Measurements from ENCODE around the gene TJP1.
"Not testable (repeated sequence)": the region's sequence is repeated elsewhere in the genome, so short reads cannot be mapped to it uniquely, and the experiment has no call there.

TJP1 gene

DNA sequence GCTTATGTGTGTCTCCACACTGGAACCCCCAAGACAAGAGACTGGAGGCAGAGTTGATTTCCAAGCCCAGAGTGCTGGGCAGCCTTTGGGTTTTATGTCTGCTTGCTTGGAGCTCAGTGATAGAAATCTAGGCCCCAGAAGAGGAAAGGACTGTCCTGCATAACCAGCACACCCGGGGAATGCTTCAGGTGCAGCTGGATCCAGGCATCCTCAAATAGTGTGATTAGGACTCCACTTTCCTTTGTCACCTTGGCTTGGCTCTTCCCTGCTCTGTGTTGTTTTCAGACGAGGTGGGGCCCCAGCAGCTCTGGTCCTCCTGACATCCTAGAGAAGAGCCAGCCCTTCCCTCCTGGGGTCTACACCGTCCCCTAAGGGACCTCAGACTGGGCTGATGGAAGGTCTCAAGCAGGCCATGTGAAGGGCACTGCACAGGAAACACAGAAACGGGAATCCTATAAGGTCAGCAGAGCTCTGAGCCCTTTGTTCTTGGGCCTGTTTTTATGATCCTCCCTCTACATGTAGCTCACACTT, 143.7 kb downstream of the TJP1 start:
- TF ChIP-seq, protein P1, sequence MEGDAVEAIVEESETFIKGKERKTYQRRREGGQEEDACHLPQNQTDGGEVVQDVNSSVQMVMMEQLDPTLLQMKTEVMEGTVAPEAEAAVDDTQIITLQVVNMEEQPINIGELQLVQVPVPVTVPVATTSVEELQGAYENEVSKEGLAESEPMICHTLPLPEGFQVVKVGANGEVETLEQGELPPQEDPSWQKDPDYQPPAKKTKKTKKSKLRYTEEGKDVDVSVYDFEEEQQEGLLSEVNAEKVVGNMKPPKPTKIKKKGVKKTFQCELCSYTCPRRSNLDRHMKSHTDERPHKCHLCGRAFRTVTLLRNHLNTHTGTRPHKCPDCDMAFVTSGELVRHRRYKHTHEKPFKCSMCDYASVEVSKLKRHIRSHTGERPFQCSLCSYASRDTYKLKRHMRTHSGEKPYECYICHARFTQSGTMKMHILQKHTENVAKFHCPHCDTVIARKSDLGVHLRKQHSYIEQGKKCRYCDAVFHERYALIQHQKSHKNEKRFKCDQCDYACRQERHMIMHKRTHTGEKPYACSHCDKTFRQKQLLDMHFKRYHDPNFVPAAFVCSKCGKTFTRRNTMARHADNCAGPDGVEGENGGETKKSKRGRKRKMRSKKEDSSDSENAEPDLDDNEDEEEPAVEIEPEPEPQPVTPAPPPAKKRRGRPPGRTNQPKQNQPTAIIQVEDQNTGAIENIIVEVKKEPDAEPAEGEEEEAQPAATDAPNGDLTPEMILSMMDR (IDR thresholded peaks at IDR 0.05; ENCODE audit: low read depth, low read length) = no peak
- no peak for DNase-seq (ENCODE audit: extremely low read depth, low read depth)

DNA sequence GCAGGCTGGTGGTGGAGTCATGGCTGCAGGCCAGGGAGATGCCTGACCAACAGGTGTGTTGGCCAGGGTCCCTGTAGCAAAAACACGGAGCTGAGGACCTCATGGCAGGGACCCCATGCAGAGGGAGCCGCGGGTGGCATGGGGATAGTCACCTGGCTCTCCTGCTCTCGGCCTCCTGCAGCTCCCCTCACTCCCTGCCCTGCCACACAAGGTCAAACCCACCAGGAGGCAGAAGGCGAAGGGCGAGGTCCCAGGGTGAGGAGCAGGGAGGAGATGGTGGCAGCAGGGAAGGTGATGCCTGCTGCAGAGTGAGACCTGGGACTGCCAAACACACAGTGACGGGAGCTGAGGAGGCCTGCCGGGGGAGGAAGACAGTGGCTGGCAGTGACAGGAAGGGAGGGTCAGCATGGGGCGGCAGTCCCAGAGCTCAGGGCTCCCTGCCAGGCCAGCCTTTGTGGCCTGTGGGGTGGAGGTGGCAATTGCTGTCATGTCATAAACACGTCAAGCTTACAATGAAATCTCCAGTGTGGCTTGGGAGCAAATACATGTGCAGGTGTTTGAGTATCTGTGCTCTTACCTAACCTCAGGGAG, 144.3 kb downstream of the TJP1 start:
- DNase-seq (ENCODE audit: extremely low read depth, low read depth) = no peak
- TF ChIP-seq, protein P1 (IDR thresholded peaks at IDR 0.05; ENCODE audit: low read depth, low read length) = no peak

DNA sequence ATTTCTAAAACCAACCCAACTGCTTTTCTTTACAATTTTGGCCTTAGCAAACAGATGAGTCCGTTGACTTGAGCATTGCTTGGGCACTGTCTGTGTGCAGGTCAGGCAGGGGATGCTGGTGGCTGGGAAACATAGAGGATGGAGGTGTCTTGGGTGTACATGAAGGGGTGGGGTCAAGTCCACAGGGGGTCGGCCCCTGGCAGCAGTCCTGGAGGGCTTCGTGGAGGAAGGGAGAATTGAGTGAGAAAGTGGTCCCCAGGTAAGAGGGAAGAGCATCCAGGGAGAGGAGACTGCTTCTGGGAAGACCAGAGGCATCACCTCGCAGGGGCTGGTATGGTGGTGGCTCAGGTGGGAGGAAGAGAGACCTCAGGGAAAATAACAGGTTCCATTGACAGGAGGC, 144.8 kb downstream of the TJP1 start:
- TF ChIP-seq, protein P1 (IDR thresholded peaks at IDR 0.05; ENCODE audit: low read depth, low read length) = no peak
- no peak for DNase-seq (ENCODE audit: extremely low read depth, low read depth)

DNA sequence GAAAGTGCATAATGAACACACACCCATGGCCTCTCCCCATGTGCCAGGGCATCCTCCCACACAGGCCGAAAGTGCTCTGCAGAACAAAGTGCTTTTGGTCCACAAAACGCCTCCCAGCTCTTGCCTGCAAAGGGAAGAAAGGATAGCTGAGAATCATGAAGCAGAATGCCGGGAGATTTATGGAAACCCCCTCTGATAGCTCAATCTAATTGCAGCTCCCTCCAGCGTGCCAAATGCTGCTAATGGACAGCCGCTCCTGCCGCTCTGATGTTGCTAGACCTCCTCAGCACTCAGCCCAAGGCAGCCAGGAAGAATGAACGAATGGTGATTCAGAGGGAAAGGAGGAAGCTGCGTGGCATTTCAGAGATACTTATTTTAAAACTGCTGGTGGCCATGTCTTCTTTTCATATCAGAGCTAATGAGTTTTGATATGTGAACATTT, 145.3 kb downstream of the TJP1 start:
- TF ChIP-seq, protein P1 (IDR thresholded peaks at IDR 0.05; ENCODE audit: low read depth, low read length) = no peak
- no peak for DNase-seq (ENCODE audit: extremely low read depth, low read depth)

DNA sequence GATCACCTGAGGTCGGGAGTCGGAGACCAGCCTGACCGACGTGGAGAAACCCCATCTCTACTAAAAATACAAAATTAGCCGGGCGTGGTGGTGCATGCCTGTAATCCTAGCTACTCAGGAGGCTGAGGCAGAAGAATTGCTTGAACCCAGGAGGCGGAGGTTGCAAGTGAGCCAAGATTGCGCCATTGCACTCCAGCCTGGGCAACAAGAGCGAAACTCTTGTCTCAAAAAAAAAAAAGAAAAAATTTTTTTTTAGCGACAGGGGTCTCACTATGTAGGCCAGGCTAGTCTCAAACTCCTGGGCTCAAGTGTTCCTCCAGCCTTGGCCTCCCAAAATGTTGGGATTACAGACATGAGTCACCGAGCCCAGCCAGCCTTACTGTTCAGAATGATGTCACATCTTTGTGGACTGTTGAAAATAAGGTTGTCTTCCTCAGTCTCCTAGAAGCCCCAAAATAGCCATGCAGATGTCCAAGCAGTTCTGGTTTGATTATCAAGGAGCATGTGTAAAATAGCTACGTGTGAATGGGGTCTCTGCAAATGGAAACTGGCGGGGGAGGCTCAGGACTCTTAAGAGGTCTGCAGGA, 145.8 kb downstream of the TJP1 start:
- DNase-seq (ENCODE audit: extremely low read depth, low read depth) = not testable (repeated sequence)

DNA sequence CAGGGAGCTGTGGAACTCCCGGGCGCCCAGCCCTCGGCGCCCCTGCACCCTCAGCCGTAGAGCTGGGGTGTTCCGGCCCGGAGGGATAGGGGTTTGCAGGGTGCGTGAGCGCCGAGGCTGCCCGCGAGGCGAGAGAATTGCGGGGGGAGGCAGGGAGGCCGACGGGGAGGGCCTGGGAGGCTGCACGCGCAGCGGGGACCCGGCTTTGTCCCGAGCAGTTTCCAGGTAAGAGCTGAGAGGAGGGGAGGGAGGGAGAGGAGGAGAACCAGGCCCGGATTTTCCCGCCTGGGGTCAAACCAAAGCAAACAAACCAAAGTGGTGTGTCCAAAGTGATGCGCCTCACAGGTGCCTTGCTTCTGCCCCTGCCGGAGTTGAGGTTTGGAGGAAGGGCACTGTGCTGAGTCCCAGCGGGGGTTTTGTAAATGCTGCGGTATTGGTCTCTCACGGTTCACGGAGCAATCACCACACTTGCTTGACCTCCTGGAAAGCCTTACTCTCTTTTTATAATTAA, 146.4 kb downstream of the TJP1 start:
- TF ChIP-seq, protein P1 (IDR thresholded peaks at IDR 0.05; ENCODE audit: low read depth, low read length) = no peak
- no peak for DNase-seq (ENCODE audit: extremely low read depth, low read depth)

DNA sequence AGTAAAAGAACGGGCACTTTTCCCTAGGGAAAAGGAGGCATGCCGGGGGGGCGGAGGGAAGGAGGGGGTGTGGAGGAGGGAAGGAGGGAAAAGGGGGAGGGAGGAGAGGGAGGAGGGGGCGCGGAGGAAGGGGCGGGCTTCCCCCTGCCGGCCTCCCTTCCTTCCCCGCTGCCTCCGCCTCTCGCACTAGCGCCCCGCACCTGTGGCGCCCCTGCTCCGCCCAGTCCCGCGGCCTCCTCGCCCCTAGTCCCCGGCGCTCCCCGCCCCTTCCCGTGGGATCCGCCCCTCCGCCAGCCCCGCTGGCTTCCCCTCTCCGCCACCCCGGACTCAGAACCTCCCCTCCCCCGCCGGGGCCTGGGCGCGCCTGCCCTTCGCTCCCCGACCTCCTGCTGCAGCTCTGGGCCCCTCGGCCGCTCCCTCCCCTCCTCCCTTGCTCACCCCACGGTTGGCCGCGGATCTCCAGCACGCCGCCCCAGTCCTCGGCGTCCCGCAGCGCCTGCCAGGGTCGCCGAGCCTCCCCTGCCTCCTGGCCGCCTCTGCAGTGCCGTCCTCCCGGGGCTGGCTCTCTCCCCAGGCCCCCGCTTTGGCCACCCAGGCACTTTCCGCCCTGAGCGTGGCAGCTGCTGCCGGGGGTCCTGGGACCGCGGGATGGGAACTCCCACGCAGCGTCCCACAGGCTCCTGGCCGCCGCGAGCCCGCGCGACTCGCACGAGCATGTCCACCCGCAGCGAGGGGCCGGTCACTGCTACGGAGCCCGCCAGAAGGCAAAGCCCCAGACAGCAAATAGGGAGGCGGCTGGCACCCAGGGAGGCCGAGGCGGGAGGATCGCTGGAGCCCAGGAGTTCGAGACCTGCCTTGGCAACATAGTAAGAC, 147.4 kb downstream of the TJP1 start:
- DNase-seq (ENCODE audit: extremely low read depth, low read depth) = no peak
- TF ChIP-seq, protein P1 (IDR thresholded peaks at IDR 0.05; ENCODE audit: low read depth, low read length) = no peak
